ENCODE data around the gene PTPRD. TPM values are rescaled to one million over a fixed set of nuclear protein-coding genes. Genes with fewer than 3 reads are reported as not detected.

PTPRD gene
- total and polyA plus RNA-seq, 9 of the 15 experiments (the other 6 are each of a cell fraction or from before 2014, with no cell fraction given): 0.11 TPM; not detected in 8

GRCh38 chr9:9483175-9483574 lies 1129.6 kb downstream of the PTPRD start:
- no peaks in the 10 kb centered on the region for H4K20me1 ChIP-seq (replicated peaks; ENCODE audit: control insufficient read depth, insufficient read depth, low read length)
- BruUV-seq (replicated peaks): no TSS peak
- DNase-seq (ENCODE audit: extremely low read depth in 1 of 4, low spot score in 3 of 4) (no peak), FAIRE-seq (no peak), ATAC-seq (no peak)
- no peaks in the 10 kb centered on the region for H3K36me3 ChIP-seq (ENCODE audit: control insufficient read depth, insufficient read depth, low read length)
- ChIA-PET CTCF (ENCODE audit: low intra/inter-chr PET ratio) (no interaction called here), POLR2A (no interaction called here)
- H3K27me3 ChIP-seq (ENCODE audit: control insufficient read depth in 2 of 2, insufficient read depth in 2 of 2, low read length in 2 of 2): no peaks in the 10 kb centered on the region
- no peaks in the 10 kb centered on the region for H3K9me3 ChIP-seq (replicated peaks; ENCODE audit: control insufficient read depth, insufficient read depth, low read depth, low read length)
- H2AFZ ChIP-seq (ENCODE audit: low read depth, low read length): no peak overlapping the region
- no peak overlapping the region for H3K4me2 ChIP-seq (ENCODE audit: insufficient read depth, low read length)
- intact Hi-C loops (cut with micrococcal nuclease): no loop called here
- no peaks in the 10 kb centered on the region for H3K79me2 ChIP-seq (ENCODE audit: control insufficient read depth, insufficient read depth, low read length)
- H3K4me3 ChIP-seq: no peak overlapping the region
- no peak overlapping the region for H3K9ac ChIP-seq (ENCODE audit: insufficient read depth in 1 of 2, low read depth in 2 of 2, low read length in 2 of 2)
- no peak overlapping the region for H3K27ac ChIP-seq (ENCODE audit: extremely low read depth, low read depth, low read length)
- no peaks in the 10 kb centered on the region for H3K4me1 ChIP-seq (replicated peaks in 1 of 2; ENCODE audit: control insufficient read depth in 2 of 2, insufficient read depth in 2 of 2, low read length in 2 of 2)
- H3K9me1 ChIP-seq (ENCODE audit: control insufficient read depth, insufficient read depth, low read length): no peaks in the 10 kb centered on the region
- 3% methylated on average over 3 of the region's 3 CpGs for WGBS (ENCODE audit: insufficient coverage, low coverage, missing lambda C conversion rate)
- in situ Hi-C loops (cut with MboI): no loop called here
- no peak for TF ChIP-seq MCM2 (IDR thresholded peaks at IDR 0.05; ENCODE audit: low read depth)
- no peak for TF ChIP-seq ZNF699 (CRISPR knock-in tag; IDR thresholded peaks at IDR 0.05; ENCODE audit: insufficient replicate concordance)
- TF ChIP-seq, protein P1, sequence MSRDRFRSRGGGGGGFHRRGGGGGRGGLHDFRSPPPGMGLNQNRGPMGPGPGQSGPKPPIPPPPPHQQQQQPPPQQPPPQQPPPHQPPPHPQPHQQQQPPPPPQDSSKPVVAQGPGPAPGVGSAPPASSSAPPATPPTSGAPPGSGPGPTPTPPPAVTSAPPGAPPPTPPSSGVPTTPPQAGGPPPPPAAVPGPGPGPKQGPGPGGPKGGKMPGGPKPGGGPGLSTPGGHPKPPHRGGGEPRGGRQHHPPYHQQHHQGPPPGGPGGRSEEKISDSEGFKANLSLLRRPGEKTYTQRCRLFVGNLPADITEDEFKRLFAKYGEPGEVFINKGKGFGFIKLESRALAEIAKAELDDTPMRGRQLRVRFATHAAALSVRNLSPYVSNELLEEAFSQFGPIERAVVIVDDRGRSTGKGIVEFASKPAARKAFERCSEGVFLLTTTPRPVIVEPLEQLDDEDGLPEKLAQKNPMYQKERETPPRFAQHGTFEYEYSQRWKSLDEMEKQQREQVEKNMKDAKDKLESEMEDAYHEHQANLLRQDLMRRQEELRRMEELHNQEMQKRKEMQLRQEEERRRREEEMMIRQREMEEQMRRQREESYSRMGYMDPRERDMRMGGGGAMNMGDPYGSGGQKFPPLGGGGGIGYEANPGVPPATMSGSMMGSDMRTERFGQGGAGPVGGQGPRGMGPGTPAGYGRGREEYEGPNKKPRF (IDR thresholded peaks at IDR 0.05; ENCODE audit: low read depth, low read length): no peak
- TF ChIP-seq, protein P2, sequence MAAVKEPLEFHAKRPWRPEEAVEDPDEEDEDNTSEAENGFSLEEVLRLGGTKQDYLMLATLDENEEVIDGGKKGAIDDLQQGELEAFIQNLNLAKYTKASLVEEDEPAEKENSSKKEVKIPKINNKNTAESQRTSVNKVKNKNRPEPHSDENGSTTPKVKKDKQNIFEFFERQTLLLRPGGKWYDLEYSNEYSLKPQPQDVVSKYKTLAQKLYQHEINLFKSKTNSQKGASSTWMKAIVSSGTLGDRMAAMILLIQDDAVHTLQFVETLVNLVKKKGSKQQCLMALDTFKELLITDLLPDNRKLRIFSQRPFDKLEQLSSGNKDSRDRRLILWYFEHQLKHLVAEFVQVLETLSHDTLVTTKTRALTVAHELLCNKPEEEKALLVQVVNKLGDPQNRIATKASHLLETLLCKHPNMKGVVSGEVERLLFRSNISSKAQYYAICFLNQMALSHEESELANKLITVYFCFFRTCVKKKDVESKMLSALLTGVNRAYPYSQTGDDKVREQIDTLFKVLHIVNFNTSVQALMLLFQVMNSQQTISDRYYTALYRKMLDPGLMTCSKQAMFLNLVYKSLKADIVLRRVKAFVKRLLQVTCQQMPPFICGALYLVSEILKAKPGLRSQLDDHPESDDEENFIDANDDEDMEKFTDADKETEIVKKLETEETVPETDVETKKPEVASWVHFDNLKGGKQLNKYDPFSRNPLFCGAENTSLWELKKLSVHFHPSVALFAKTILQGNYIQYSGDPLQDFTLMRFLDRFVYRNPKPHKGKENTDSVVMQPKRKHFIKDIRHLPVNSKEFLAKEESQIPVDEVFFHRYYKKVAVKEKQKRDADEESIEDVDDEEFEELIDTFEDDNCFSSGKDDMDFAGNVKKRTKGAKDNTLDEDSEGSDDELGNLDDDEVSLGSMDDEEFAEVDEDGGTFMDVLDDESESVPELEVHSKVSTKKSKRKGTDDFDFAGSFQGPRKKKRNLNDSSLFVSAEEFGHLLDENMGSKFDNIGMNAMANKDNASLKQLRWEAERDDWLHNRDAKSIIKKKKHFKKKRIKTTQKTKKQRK (IDR thresholded peaks at IDR 0.05; ENCODE audit: borderline replicate concordance, low read depth, low read length): no peak
- TF ChIP-seq FUS (optimal IDR thresholded peaks at IDR 0.05; ENCODE audit: low read depth, low read length): no peak
- TF ChIP-seq ETV5 (CRISPR knock-in tag; IDR thresholded peaks at IDR 0.05; ENCODE audit: low read depth): no peak
- TF ChIP-seq BRCA1 (IDR thresholded peaks at IDR 0.05): no peak
- TF ChIP-seq BRCA1 (CRISPR knock-in tag; IDR thresholded peaks at IDR 0.05): no peak
- TF ChIP-seq PPARD (CRISPR knock-in tag; IDR thresholded peaks at IDR 0.05): no peak
- no peak for TF ChIP-seq E2F1 (CRISPR knock-in tag; IDR thresholded peaks at IDR 0.05)
- no peak for TF ChIP-seq CREB3L1 (IDR thresholded peaks at IDR 0.05; ENCODE audit: borderline replicate concordance, low read depth)
